HCT116 (cell line): ENCODE results near the gene TUT1.

Source experiments
- CEBPB ChIP-seq: IDR thresholded peaks from 2 replicates; pipeline ENCODE4 v1.6.1; 2012; ENCODE audit warnings: low read depth
- EZH2 ChIP-seq: fragments of 200-600 bp; sonication (generic); IDR thresholded peaks from 2 replicates; pipeline ENCODE4 v1.6.1; 2017; ENCODE audit warnings: antibody characterized with exemption, mixed run types
- EZH2phosphoT487 ChIP-seq: fragments of 200-600 bp; IDR thresholded peaks from 2 replicates; pipeline ENCODE4 v1.6.1; 2018; ENCODE audit warnings: antibody characterized with exemption, borderline replicate concordance
- POLR2A ChIP-seq: IDR thresholded peaks from 2 replicates; pipeline ENCODE4 v1.7.0; 2011; ENCODE audit warnings: borderline replicate concordance; ENCODE audit not compliant: insufficient read depth, insufficient read length; ENCODE audit errors: extremely low read depth
- POLR2AphosphoS5 ChIP-seq: IDR thresholded peaks from 2 replicates; pipeline ENCODE4 v1.6.1; 2011; ENCODE audit warnings: mild to moderate bottlenecking, low read depth, low read length, moderate library complexity
- RAD21 ChIP-seq: IDR thresholded peaks from 2 replicates; pipeline ENCODE4 v1.6.1; 2012; ENCODE audit warnings: low read depth, mild to moderate bottlenecking
- SIN3A ChIP-seq: IDR thresholded peaks from 2 replicates; pipeline ENCODE4 v1.6.1; 2012; ENCODE audit warnings: low read depth
- TCF7L2 ChIP-seq: IDR thresholded peaks from 2 replicates; pipeline ENCODE4 v1.7.0; 2011; ENCODE audit warnings: borderline replicate concordance, inconsistent platforms; ENCODE audit not compliant: insufficient read depth, insufficient read length; ENCODE audit errors: extremely low read depth
- TF ChIP-seq, protein P1 (sequence below), 3 experiments: fragments of 200-600 bp in 1 of 3; sonication (generic) in 1 of 3; IDR thresholded peaks in 2 of 3; conservative IDR thresholded peaks in 1 of 3; 2 replicates each; pipeline ENCODE4 v1.5.1; 2012 to 2017; ENCODE audit warnings: low read depth in 2 of 3, low read length in 2 of 3, antibody characterized with exemption in 1 of 3, borderline replicate concordance in 1 of 3, control low read depth in 1 of 3, mild to moderate bottlenecking in 1 of 3, mixed read lengths in 1 of 3, mixed run types in 1 of 3, moderate library complexity in 1 of 3; ENCODE audit not compliant: insufficient read depth in 1 of 3
- TF ChIP-seq, protein P2 (sequence below): IDR thresholded peaks from 2 replicates; pipeline ENCODE4 v1.6.1; 2012; ENCODE audit warnings: low read depth
- TF ChIP-seq, protein P3 (sequence below): IDR thresholded peaks from 2 replicates; pipeline ENCODE4 v1.6.1; 2011; ENCODE audit warnings: mild to moderate bottlenecking, low read length, moderate library complexity; ENCODE audit not compliant: insufficient replicate concordance; ENCODE audit errors: extremely low read depth

DNA sequence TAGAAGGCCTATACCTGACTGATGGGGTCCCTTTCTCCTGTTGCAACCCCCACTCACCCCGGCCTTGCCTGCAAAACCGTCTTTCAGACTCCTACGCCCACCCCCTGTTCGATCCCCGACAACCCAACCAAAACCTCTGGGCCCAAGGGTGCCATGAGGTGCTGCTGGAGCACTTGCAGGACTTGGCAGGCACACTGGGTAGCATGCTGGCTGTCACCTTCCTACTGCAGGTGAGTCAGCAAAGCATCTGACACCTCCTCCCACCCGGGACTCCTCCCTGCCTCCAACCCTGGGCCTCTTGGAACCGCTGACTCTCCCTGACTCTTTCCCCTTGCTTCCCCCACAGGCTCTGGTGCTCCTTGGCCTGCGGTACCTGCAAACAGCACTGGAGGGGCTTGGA, 23.0 kb upstream of the TUT1 start:
- TF ChIP-seq, protein P1, sequence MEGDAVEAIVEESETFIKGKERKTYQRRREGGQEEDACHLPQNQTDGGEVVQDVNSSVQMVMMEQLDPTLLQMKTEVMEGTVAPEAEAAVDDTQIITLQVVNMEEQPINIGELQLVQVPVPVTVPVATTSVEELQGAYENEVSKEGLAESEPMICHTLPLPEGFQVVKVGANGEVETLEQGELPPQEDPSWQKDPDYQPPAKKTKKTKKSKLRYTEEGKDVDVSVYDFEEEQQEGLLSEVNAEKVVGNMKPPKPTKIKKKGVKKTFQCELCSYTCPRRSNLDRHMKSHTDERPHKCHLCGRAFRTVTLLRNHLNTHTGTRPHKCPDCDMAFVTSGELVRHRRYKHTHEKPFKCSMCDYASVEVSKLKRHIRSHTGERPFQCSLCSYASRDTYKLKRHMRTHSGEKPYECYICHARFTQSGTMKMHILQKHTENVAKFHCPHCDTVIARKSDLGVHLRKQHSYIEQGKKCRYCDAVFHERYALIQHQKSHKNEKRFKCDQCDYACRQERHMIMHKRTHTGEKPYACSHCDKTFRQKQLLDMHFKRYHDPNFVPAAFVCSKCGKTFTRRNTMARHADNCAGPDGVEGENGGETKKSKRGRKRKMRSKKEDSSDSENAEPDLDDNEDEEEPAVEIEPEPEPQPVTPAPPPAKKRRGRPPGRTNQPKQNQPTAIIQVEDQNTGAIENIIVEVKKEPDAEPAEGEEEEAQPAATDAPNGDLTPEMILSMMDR (IDR thresholded peaks at IDR 0.05 in 2 of 3, conservative IDR thresholded peaks at IDR 0.05 in 1 of 3; ENCODE audit: borderline replicate concordance in 1 of 3, insufficient read depth in 1 of 3, low read depth in 2 of 3, low read length in 2 of 3), result no peak
- TF ChIP-seq, protein P2, sequence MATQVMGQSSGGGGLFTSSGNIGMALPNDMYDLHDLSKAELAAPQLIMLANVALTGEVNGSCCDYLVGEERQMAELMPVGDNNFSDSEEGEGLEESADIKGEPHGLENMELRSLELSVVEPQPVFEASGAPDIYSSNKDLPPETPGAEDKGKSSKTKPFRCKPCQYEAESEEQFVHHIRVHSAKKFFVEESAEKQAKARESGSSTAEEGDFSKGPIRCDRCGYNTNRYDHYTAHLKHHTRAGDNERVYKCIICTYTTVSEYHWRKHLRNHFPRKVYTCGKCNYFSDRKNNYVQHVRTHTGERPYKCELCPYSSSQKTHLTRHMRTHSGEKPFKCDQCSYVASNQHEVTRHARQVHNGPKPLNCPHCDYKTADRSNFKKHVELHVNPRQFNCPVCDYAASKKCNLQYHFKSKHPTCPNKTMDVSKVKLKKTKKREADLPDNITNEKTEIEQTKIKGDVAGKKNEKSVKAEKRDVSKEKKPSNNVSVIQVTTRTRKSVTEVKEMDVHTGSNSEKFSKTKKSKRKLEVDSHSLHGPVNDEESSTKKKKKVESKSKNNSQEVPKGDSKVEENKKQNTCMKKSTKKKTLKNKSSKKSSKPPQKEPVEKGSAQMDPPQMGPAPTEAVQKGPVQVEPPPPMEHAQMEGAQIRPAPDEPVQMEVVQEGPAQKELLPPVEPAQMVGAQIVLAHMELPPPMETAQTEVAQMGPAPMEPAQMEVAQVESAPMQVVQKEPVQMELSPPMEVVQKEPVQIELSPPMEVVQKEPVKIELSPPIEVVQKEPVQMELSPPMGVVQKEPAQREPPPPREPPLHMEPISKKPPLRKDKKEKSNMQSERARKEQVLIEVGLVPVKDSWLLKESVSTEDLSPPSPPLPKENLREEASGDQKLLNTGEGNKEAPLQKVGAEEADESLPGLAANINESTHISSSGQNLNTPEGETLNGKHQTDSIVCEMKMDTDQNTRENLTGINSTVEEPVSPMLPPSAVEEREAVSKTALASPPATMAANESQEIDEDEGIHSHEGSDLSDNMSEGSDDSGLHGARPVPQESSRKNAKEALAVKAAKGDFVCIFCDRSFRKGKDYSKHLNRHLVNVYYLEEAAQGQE, result no peak
- no peak for TF ChIP-seq RAD21
- TF ChIP-seq EZH2, result no peak
- no peak for TF ChIP-seq POLR2AphosphoS5
- no peak for TF ChIP-seq POLR2A
- TF ChIP-seq CEBPB, result no peak
- no peak for TF ChIP-seq TCF7L2
- TF ChIP-seq EZH2phosphoT487, result no peak
- TF ChIP-seq, protein P3, sequence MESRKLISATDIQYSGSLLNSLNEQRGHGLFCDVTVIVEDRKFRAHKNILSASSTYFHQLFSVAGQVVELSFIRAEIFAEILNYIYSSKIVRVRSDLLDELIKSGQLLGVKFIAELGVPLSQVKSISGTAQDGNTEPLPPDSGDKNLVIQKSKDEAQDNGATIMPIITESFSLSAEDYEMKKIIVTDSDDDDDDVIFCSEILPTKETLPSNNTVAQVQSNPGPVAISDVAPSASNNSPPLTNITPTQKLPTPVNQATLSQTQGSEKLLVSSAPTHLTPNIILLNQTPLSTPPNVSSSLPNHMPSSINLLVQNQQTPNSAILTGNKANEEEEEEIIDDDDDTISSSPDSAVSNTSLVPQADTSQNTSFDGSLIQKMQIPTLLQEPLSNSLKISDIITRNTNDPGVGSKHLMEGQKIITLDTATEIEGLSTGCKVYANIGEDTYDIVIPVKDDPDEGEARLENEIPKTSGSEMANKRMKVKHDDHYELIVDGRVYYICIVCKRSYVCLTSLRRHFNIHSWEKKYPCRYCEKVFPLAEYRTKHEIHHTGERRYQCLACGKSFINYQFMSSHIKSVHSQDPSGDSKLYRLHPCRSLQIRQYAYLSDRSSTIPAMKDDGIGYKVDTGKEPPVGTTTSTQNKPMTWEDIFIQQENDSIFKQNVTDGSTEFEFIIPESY, result no peak
- peak; percentile 66; the same call in 1 of the 2 replicates for TF ChIP-seq SIN3A
